Neuronal stem cell (in vitro differentiated cells): Measurements from ENCODE around the gene MYO15A.

Source experiments
- DNase-seq: peaks from one replicate; pipeline ENCODE4 v3.0.0-alpha.2; 2013; ENCODE audit warnings: low spot score
- H2AFZ ChIP-seq: one replicate; pipeline ENCODE4 v1.6.1; 2013; ENCODE audit warnings: mild to moderate bottlenecking, low read length, inconsistent platforms
- H2AK5ac ChIP-seq: 2 replicates; pipeline ENCODE4 v1.6.1; 2013; ENCODE audit warnings: low read depth, mild to moderate bottlenecking, inconsistent platforms, low read length, moderate library complexity, mixed read lengths
- H2BK120ac ChIP-seq: 2 replicates; pipeline ENCODE4 v1.6.1; 2013; ENCODE audit warnings: low read depth, mild to moderate bottlenecking, inconsistent platforms, low read length, moderate library complexity, mixed read lengths
- H2BK12ac ChIP-seq: one replicate; pipeline ENCODE4 v1.6.1; 2013; ENCODE audit warnings: low read length, inconsistent platforms
- H2BK15ac ChIP-seq: 2 replicates; pipeline ENCODE4 v1.6.1; 2013; ENCODE audit warnings: mild to moderate bottlenecking, low read length, inconsistent platforms, mixed read lengths
- H2BK5ac ChIP-seq: one replicate; pipeline ENCODE4 v1.6.1; 2013; ENCODE audit warnings: inconsistent platforms, mild to moderate bottlenecking, low read length, moderate library complexity
- H3K14ac ChIP-seq: one replicate; pipeline ENCODE4 v1.6.1; 2013; ENCODE audit warnings: low read length, inconsistent platforms
- H3K18ac ChIP-seq: 2 replicates; pipeline ENCODE4 v1.6.1; 2013; ENCODE audit warnings: low read length, inconsistent platforms
- H3K23ac ChIP-seq: 2 replicates; pipeline ENCODE4 v1.6.1; 2013; ENCODE audit warnings: low read depth, mild to moderate bottlenecking, mixed read lengths, low read length, inconsistent platforms; ENCODE audit not compliant: poor library complexity
- H3K27ac ChIP-seq: replicated peaks from 3 replicates; pipeline ENCODE4 v1.5.1; 2013; ENCODE audit warnings: low read length, inconsistent platforms
- H3K27me3 ChIP-seq, 3 experiments: 2 replicates each; pipeline ENCODE4 v1.6.1; 2013; ENCODE audit warnings: low read length in 3 of 3, mild to moderate bottlenecking in 2 of 3, inconsistent platforms in 1 of 3, low read depth in 1 of 3, mixed read lengths in 1 of 3, moderate library complexity in 1 of 3; ENCODE audit not compliant: control insufficient read depth in 3 of 3, insufficient read depth in 3 of 3
- H3K36me3 ChIP-seq, 2 donors: replicated peaks in 1 of 2; 2 replicates each; pipeline ENCODE4 v1.6.1; 2013; ENCODE audit warnings: low read length in 2 of 2; ENCODE audit not compliant: control insufficient read depth in 2 of 2, insufficient read depth in 2 of 2
- H3K4ac ChIP-seq: 2 replicates; pipeline ENCODE4 v1.6.1; 2013; ENCODE audit warnings: inconsistent platforms, mild to moderate bottlenecking, low read length, moderate library complexity
- H3K4me1 ChIP-seq, 2 donors: 1 replicate in 1 of 2; 2 replicates in 1 of 2; pipeline ENCODE4 v1.6.1; 2013; ENCODE audit warnings: low read length in 2 of 2, low read depth in 1 of 2; ENCODE audit not compliant: control insufficient read depth in 2 of 2, insufficient read depth in 1 of 2
- H3K4me2 ChIP-seq: one replicate; pipeline ENCODE4 v1.6.1; 2013; ENCODE audit warnings: mild to moderate bottlenecking, low read length, inconsistent platforms; ENCODE audit not compliant: insufficient read depth, poor library complexity, severe bottlenecking
- H3K4me3 ChIP-seq, 2 donors: 2 replicates each; pipeline ENCODE4 v1.5.1; 2013; ENCODE audit warnings: low read length in 2 of 2, mild to moderate bottlenecking in 2 of 2, inconsistent platforms in 1 of 2, moderate library complexity in 1 of 2
- H3K79me1 ChIP-seq: one replicate; pipeline ENCODE4 v1.6.1; 2013; ENCODE audit warnings: low read depth, mild to moderate bottlenecking, inconsistent platforms, low read length, moderate library complexity
- H3K9ac ChIP-seq: one replicate; pipeline ENCODE4 v1.6.1; 2013; ENCODE audit warnings: mild to moderate bottlenecking, low read depth, low read length, inconsistent platforms; ENCODE audit not compliant: poor library complexity
- H3K9me3 ChIP-seq, 2 donors: replicated peaks in 1 of 2; 2 replicates each; pipeline versions ENCODE3 to v1.6.1; 2013; ENCODE audit warnings: low read length in 2 of 2, mild to moderate bottlenecking in 2 of 2, inconsistent platforms in 1 of 2, low read depth in 1 of 2, mixed read lengths in 1 of 2, moderate library complexity in 1 of 2; ENCODE audit not compliant: control insufficient read depth in 2 of 2, insufficient read depth in 1 of 2
- H4K8ac ChIP-seq: one replicate; pipeline ENCODE4 v1.6.1; 2013; ENCODE audit warnings: low read depth, mild to moderate bottlenecking, inconsistent platforms, low read length, moderate library complexity
- H4K91ac ChIP-seq: one replicate; pipeline ENCODE4 v1.6.1; 2013; ENCODE audit warnings: low read length, low read depth, mild to moderate bottlenecking, inconsistent platforms; ENCODE audit not compliant: poor library complexity
- WGBS, 2 donors: extraction: QIAGEN DNeasy Blood & Tissue Kit; methylation state at CpG; one replicate each; pipeline ENCODE4 v1.1.7; 2013; ENCODE audit warnings: missing lambda C conversion rate in 2 of 2, mixed read lengths in 1 of 2; ENCODE audit not compliant: insufficient read length in 2 of 2, insufficient replicate concordance in 1 of 2; ENCODE audit errors: extremely low coverage in 2 of 2; 5-methylcytosine and 5-hydroxymethylcytosine counted together

MYO15A gene

GRCh38 chr17:18194394-18194793 is 85.8 kb downstream of the MYO15A start:
- Histone ChIP-seq H2AK5ac (no peak overlapping the region), H3K27ac (no peak overlapping the region), H3K18ac (no peak overlapping the region), H2BK5ac (no peak overlapping the region), H3K36me3 (peaks cover 41 to 91% of the 10 kb centered on the region in 2 donors), H3K4me1 (no peaks in the 10 kb centered on the region), H2BK15ac (no peak overlapping the region), H3K9me3 (peaks cover 0 to 2% of the 10 kb centered on the region in 2 donors), H3K4ac (no peak overlapping the region), H2AFZ (no peak overlapping the region), H3K4me3 (no peak overlapping the region), H4K8ac (no peak overlapping the region), H2BK120ac (no peak overlapping the region), H3K4me2 (no peak overlapping the region), H2BK12ac (no peak overlapping the region), H3K9ac (no peak overlapping the region), H3K23ac (no peak overlapping the region), H4K91ac (no peak overlapping the region), H3K14ac (no peak overlapping the region), H3K79me1 (peaks cover 10% of the 10 kb centered on the region), H3K27me3 (no peaks in the 10 kb centered on the region)
- no CpG with 5 or more reads among the region's 4 CpGs for WGBS, 2 donors
- DNase-seq, result no peak

GRCh38 chr17:18194804-18195203 is 86.2 kb downstream of the MYO15A start:
- no peak overlapping the region for H3K9ac ChIP-seq
- no peak overlapping the region for H2BK15ac ChIP-seq
- no peak overlapping the region for H3K27ac ChIP-seq
- H3K4me3 ChIP-seq, result no peak overlapping the region
- no peak overlapping the region for H3K18ac ChIP-seq
- no CpG with 5 or more reads among the region's 4 CpGs for WGBS, 2 donors
- peaks cover 42 to 91% of the 10 kb centered on the region in 2 donors for H3K36me3 ChIP-seq
- H2BK12ac ChIP-seq, result no peak overlapping the region
- no peaks in the 10 kb centered on the region for H3K27me3 ChIP-seq
- H3K14ac ChIP-seq, result no peak overlapping the region
- DNase-seq, result no peak
- no peak overlapping the region for H3K23ac ChIP-seq
- no peak overlapping the region for H3K4ac ChIP-seq
- no peak overlapping the region for H4K91ac ChIP-seq
- peaks cover 0 to 2% of the 10 kb centered on the region in 2 donors for H3K9me3 ChIP-seq
- no peaks in the 10 kb centered on the region for H3K4me1 ChIP-seq
- no peak overlapping the region for H3K4me2 ChIP-seq
- peaks cover 10% of the 10 kb centered on the region for H3K79me1 ChIP-seq
- H4K8ac ChIP-seq, result no peak overlapping the region
- no peak overlapping the region for H2BK120ac ChIP-seq
- H2BK5ac ChIP-seq, result no peak overlapping the region
- no peak overlapping the region for H2AK5ac ChIP-seq
- H2AFZ ChIP-seq, result no peak overlapping the region

- WGBS, 2 donors, result no CpG with 5 or more reads among the region's 5 CpGs
- Histone ChIP-seq H4K8ac (no peak overlapping the region), H2BK5ac (no peak overlapping the region), H3K23ac (no peak overlapping the region), H2AFZ (no peak overlapping the region), H2BK120ac (no peak overlapping the region), H3K18ac (no peak overlapping the region), H2AK5ac (no peak overlapping the region), H3K9ac (no peak overlapping the region), H3K79me1 (peaks cover 10% of the 10 kb centered on the region), H3K4me3 (no peak overlapping the region), H3K4me2 (no peak overlapping the region), H4K91ac (no peak overlapping the region), H3K27me3 (no peaks in the 10 kb centered on the region), H3K36me3 (peaks cover 42 to 90% of the 10 kb centered on the region in 2 donors), H2BK12ac (no peak overlapping the region), H3K9me3 (peaks cover 0 to 2% of the 10 kb centered on the region in 2 donors), H3K4me1 (no peaks in the 10 kb centered on the region), H3K14ac (no peak overlapping the region), H2BK15ac (no peak overlapping the region), H3K27ac (no peak overlapping the region), H3K4ac (no peak overlapping the region)
- no peak for DNase-seq
Observed at GRCh38 chr17:18195246-18195645, 86.7 kb downstream of the MYO15A start.

- no peak for DNase-seq
- Histone ChIP-seq H3K4me2 (no peak overlapping the region), H4K8ac (no peak overlapping the region), H4K91ac (no peak overlapping the region), H2AK5ac (no peak overlapping the region), H3K4me1 (no peaks in the 10 kb centered on the region), H3K14ac (no peak overlapping the region), H2AFZ (no peak overlapping the region), H3K23ac (no peak overlapping the region), H2BK5ac (no peak overlapping the region), H3K9me3 (no peaks in the 10 kb centered on the region), H2BK12ac (no peak overlapping the region), H2BK15ac (no peak overlapping the region), H3K79me1 (peaks cover 10% of the 10 kb centered on the region), H3K4ac (no peak overlapping the region), H3K4me3 (no peak overlapping the region), H3K9ac (no peak overlapping the region), H3K36me3 (peaks cover 38 to 90% of the 10 kb centered on the region in 2 donors), H2BK120ac (no peak overlapping the region), H3K27ac (no peak overlapping the region), H3K27me3 (no peaks in the 10 kb centered on the region), H3K18ac (no peak overlapping the region)
- no CpG with 5 or more reads among the region's 3 CpGs for WGBS, 2 donors
Observed at GRCh38 chr17:18197535-18198194, 89.1 kb downstream of the MYO15A start.
